ENCODE results near the gene MRPL3. TPM values are rescaled to one million over a fixed set of nuclear protein-coding genes. Genes with fewer than 3 reads are reported as not detected.

MRPL3 gene
- polyA plus RNA-seq, 1 of the 3 experiments (the other 2 are of a cell fraction), result 73.7 TPM

GRCh38 chr3:131547585-131547984, 44.8 kb upstream of the MRPL3 start:
- 64% methylated on average over 1 of the region's 1 CpG for WGBS (ENCODE audit: low lambda C conversion rate)
- Histone ChIP-seq H3K27me3 (ENCODE audit: insufficient read depth) (no peaks in the 10 kb centered on the region), H3K36me3 (replicated peaks in 1 of 2; ENCODE audit: control insufficient read depth in 1 of 2, insufficient read depth in 2 of 2, low read length in 1 of 2) (no peaks in the 10 kb centered on the region), H2AFZ (ENCODE audit: low read depth) (no peak overlapping the region), H3K4me2 (no peak overlapping the region), H3K9me3 (no peaks in the 10 kb centered on the region), H3K27ac (ENCODE audit: low read depth in 2 of 2, low read length in 1 of 2) (no peak overlapping the region), H3K79me2 (ENCODE audit: insufficient read depth) (no peaks in the 10 kb centered on the region), H3K4me1 (ENCODE audit: control insufficient read depth in 1 of 2, insufficient read depth in 2 of 2, low read depth in 1 of 2, low read length in 1 of 2) (peaks cover 0 to 11% of the 10 kb centered on the region in 2 experiments; a peak in 3 of 4 replicates), H4K20me1 (ENCODE audit: insufficient read depth) (no peaks in the 10 kb centered on the region), H3K4me3 (ENCODE audit: low read depth in 2 of 2, low read length in 1 of 2) (no peak overlapping the region), H3K9me2 (no peaks in the 10 kb centered on the region), H3K9ac (no peak overlapping the region), H3F3A (replicated peaks; ENCODE audit: insufficient read depth) (no peaks in the 10 kb centered on the region)
- POLR2A ChIA-PET, result no interaction called here
- TF ChIP-seq RCOR1 (IDR thresholded peaks at IDR 0.05; ENCODE audit: low read length), result no peak
- no peak for TF ChIP-seq YY1 (IDR thresholded peaks at IDR 0.05; ENCODE audit: low read depth)
- TF ChIP-seq CTCF (IDR thresholded peaks at IDR 0.05), result no peak
- TF ChIP-seq SMC3 (IDR thresholded peaks at IDR 0.05; ENCODE audit: low read depth, low read length), result no peak
- TF ChIP-seq GATA2 (CRISPR knock-in tag; IDR thresholded peaks at IDR 0.05), result no peak
- no peak for TF ChIP-seq TAF1 (IDR thresholded peaks at IDR 0.05; ENCODE audit: borderline replicate concordance, low read depth, low read length)
- TF ChIP-seq MXI1 (IDR thresholded peaks at IDR 0.05; ENCODE audit: low read depth, low read length), result no peak
- TF ChIP-seq MEF2A (IDR thresholded peaks at IDR 0.05; ENCODE audit: borderline replicate concordance, low read depth), result no peak
- no peak for TF ChIP-seq USF1 (IDR thresholded peaks at IDR 0.05; ENCODE audit: borderline replicate concordance, low read depth)
- TF ChIP-seq RFX5 (IDR thresholded peaks at IDR 0.05; ENCODE audit: low read length), result no peak
- TF ChIP-seq EZH2phosphoT487 (IDR thresholded peaks at IDR 0.05; ENCODE audit: borderline replicate concordance, low read depth), result no peak
- TF ChIP-seq MAX (IDR thresholded peaks at IDR 0.05; ENCODE audit: low read depth), result no peak
- TF ChIP-seq RXRA (IDR thresholded peaks at IDR 0.05; ENCODE audit: borderline replicate concordance, low read depth), result no peak
- TF ChIP-seq USF2 (IDR thresholded peaks at IDR 0.05; ENCODE audit: borderline replicate concordance, low read depth, low read length), result no peak
- TF ChIP-seq FOXM1 (IDR thresholded peaks at IDR 0.05; ENCODE audit: low read depth), result no peak
- TF ChIP-seq PBX3 (IDR thresholded peaks at IDR 0.05), result no peak
- no peak for TF ChIP-seq FOXJ3 (CRISPR knock-in tag; IDR thresholded peaks at IDR 0.05)
- TF ChIP-seq JUND (IDR thresholded peaks at IDR 0.05), result no peak
- no peak for TF ChIP-seq REST (IDR thresholded peaks at IDR 0.05; ENCODE audit: low read depth, low read length)
- DNase-seq, result no peak
- CTCF ChIA-PET, result interaction anchor here (0.7 to 3.1 kb wide), 6 partner anchors 9 to 491 kb away, joined by 3 to 9 read pairs (median 6); partner anchors contain the start of gene CPNE4
